OCI-LY7 (cell line): ENCODE data around the gene EPB41. TPM values are rescaled to one million over a fixed set of nuclear protein-coding genes. Genes with fewer than 3 reads are reported as not detected.

Experiments
- BruUV-seq: library from RNA; stranded (reverse); fragments of 400-500 nt; replicated peaks from 2 replicates; lab custom pipeline; 2021; lab: Mats Ljungman, UMichigan
- CTCF ChIA-PET: fragments of 300-600 bp; sonication (Branson Sonifier 250); formaldehyde crosslinking; loops from one replicate; lab custom pipeline; 2022; ENCODE audit warnings: antibody characterized with exemption; ENCODE audit not compliant: unreplicated experiment; lab: Charles Lee
- POLR2A ChIA-PET: fragments of 300-600 bp; sonication (Branson Sonifier 250); formaldehyde crosslinking; loops from one replicate; lab custom pipeline; 2022; ENCODE audit warnings: antibody characterized with exemption; lab: Charles Lee
- DNase-seq: peaks from one replicate; pipeline ENCODE4 v3.0.0-alpha.2; 2015; ENCODE audit warnings: low spot score
- H2AFZ ChIP-seq: fragments of 200-600 bp; sonication (generic), shearing (Covaris generic); 2 replicates; pipeline ENCODE4 v1.6.1; 2014; ENCODE audit warnings: mild to moderate bottlenecking, antibody characterized with exemption, low read length, moderate library complexity
- H3K27ac ChIP-seq: fragments of 200-600 bp; sonication (generic); 2 replicates; pipeline ENCODE4 v1.5.1; 2014; ENCODE audit warnings: mixed run types, low read depth, mild to moderate bottlenecking, moderate library complexity, low read length, inconsistent platforms; ENCODE audit not compliant: poor library complexity, severe bottlenecking
- H3K36me3 ChIP-seq: fragments of 200-600 bp; sonication (generic); 2 replicates; pipeline ENCODE4 v1.6.1; 2014; ENCODE audit warnings: mild to moderate bottlenecking, antibody characterized with exemption, low read length, moderate library complexity, mixed read lengths; ENCODE audit not compliant: insufficient read depth
- H3K4me1 ChIP-seq: fragments of 200-600 bp; sonication (generic); 2 replicates; pipeline ENCODE4 v1.5.1; 2014; ENCODE audit warnings: mild to moderate bottlenecking, low read length; ENCODE audit not compliant: insufficient read depth, poor library complexity, severe bottlenecking
- H3K4me2 ChIP-seq: fragments of 200-600 bp; sonication (generic); 2 replicates; pipeline ENCODE4 v1.6.1; 2014; ENCODE audit warnings: mild to moderate bottlenecking, low read length
- H3K4me3 ChIP-seq: fragments of 200-600 bp; sonication (generic); 2 replicates; pipeline ENCODE4 v1.5.1; 2014; ENCODE audit warnings: mild to moderate bottlenecking, low read depth, low read length; ENCODE audit not compliant: poor library complexity, severe bottlenecking
- H3K79me2 ChIP-seq: fragments of 200-600 bp; sonication (generic); 2 replicates; pipeline ENCODE4 v1.6.1; 2016; ENCODE audit warnings: low read depth, mild to moderate bottlenecking, low read length, moderate library complexity, mixed read lengths; ENCODE audit not compliant: insufficient read depth
- H3K9me2 ChIP-seq: fragments of 200-600 bp; sonication (generic); 2 replicates; pipeline ENCODE4 v1.6.1; 2016; ENCODE audit warnings: mild to moderate bottlenecking, low read length, mixed read lengths; ENCODE audit not compliant: insufficient read depth
- H3K9me3 ChIP-seq: fragments of 200-600 bp; sonication (generic); 2 replicates; pipeline ENCODE4 v1.6.1; 2014; ENCODE audit warnings: mild to moderate bottlenecking, mixed run types, low read length, mixed read lengths
- H4K20me1 ChIP-seq: fragments of 200-600 bp; sonication (generic); 2 replicates; pipeline ENCODE4 v1.6.1; 2014; ENCODE audit warnings: mild to moderate bottlenecking, antibody characterized with exemption, low read length, moderate library complexity, mixed read lengths; ENCODE audit not compliant: insufficient read depth
- CTCF ChIP-seq: fragments of 200-600 bp; sonication (generic); conservative IDR thresholded peaks from 2 replicates; pipeline ENCODE4 v1.5.1; 2014; ENCODE audit warnings: mild to moderate bottlenecking, antibody characterized with exemption, low read length, moderate library complexity, mixed read lengths
- EZH2phosphoT487 ChIP-seq: fragments of 200-600 bp; sonication (generic); IDR thresholded peaks from 2 replicates; pipeline ENCODE4 v1.6.1; 2018; ENCODE audit warnings: low read depth, borderline replicate concordance, mild to moderate bottlenecking, mixed run types, antibody characterized with exemption, low read length, moderate library complexity, mixed read lengths
- intact Hi-C: fragments of 100-400 bp; cut with micrococcal nuclease; formaldehyde crosslinking; loops from one replicate; pipeline ENCODE4 v1.10.0; 2022; ENCODE audit not compliant: unreplicated experiment
- small RNA-seq: library from RNA; depleted of rRNA; stranded (forward); fragments of <200 nt; gene quantifications from one replicate; pipeline ENCODE3, GENCODE V24; 2014
- total RNA-seq, 2 experiments: library from RNA; depleted of rRNA in 1 of 2; stranded (reverse); fragments of >200 nt in 1 of 2; shearing (Covaris generic) in 1 of 2; gene quantifications; 2 replicates each; pipeline ENCODE4 v1.2.3, GENCODE V29; 2014 to 2022

EPB41 gene
- total RNA-seq, 2 experiments from 2014 or later: 102 to 103 TPM

- H3K27ac ChIP-seq: no peak overlapping the region
- H3K9me2 ChIP-seq: no peaks in the 10 kb centered on the region
- H3K4me1 ChIP-seq: peaks cover 4% of the 10 kb centered on the region
- BruUV-seq: no TSS peak
- no peak overlapping the region for H3K4me3 ChIP-seq
- ChIA-PET POLR2A (interaction anchor here (0.6 kb wide), 2 partner anchors 8 to 1098 kb away, joined by 5 read pairs; no protein-coding TSS in a partner anchor), CTCF (no interaction called here)
- DNase-seq: no peak
- peaks cover 91% of the 10 kb centered on the region for H3K79me2 ChIP-seq
- intact Hi-C loops: no loop called here
- H2AFZ ChIP-seq: no peak overlapping the region
- H4K20me1 ChIP-seq: peaks cover 58% of the 10 kb centered on the region
- TF ChIP-seq CTCF (no peak), EZH2phosphoT487 (no peak)
- H3K9me3 ChIP-seq: no peaks in the 10 kb centered on the region
- H3K36me3 ChIP-seq: peaks cover 98% of the 10 kb centered on the region
- no peak overlapping the region for H3K4me2 ChIP-seq
Observed at GRCh38 chr1:29166291-29166878, 252.0 kb downstream of the EPB41 start.

GRCh38 chr1:29167904-29168303, 253.5 kb downstream of the EPB41 start:
- Histone ChIP-seq H3K9me2 (no peaks in the 10 kb centered on the region), H3K4me2 (no peak overlapping the region), H3K79me2 (peaks cover 91% of the 10 kb centered on the region), H3K36me3 (peaks cover 99% of the 10 kb centered on the region), H4K20me1 (peaks cover 57% of the 10 kb centered on the region), H3K9me3 (no peaks in the 10 kb centered on the region), H3K4me3 (no peak overlapping the region), H2AFZ (no peak overlapping the region), H3K4me1 (peaks cover 9% of the 10 kb centered on the region), H3K27ac (no peak overlapping the region)
- BruUV-seq: no TSS peak
- no peak for TF ChIP-seq CTCF
- no peak for TF ChIP-seq EZH2phosphoT487
- DNase-seq: no peak
- ChIA-PET CTCF (no interaction called here), POLR2A (interaction anchor here (0.6 to 0.7 kb wide), 2 partner anchors 24 to 1310 kb away, joined by 3 read pairs; no protein-coding TSS in a partner anchor)
- intact Hi-C loops: no loop called here

Small RNA genes lying within 50 kb of the gene (small RNA-seq; reads per million reads assigned to genes)
- not detected for gene RF00017
- not detected for gene RF00019

Other genes with a start within 250 kb of the EPB41 start
- 12.5 and 13.0 TPM in 2 replicates for gene GMEB1, start 245.8 kb upstream of the EPB41 start, total RNA-seq (2014; rRNA removed; shearing (Covaris generic))
- gene GMEB1, start 245.8 kb upstream of the EPB41 start, total RNA-seq (2022): 22.5 and 25.9 TPM in 2 replicates
- 46.6 and 57.9 TPM in 2 replicates for gene YTHDF2, start 177.6 kb upstream of the EPB41 start, total RNA-seq (2014; rRNA removed; shearing (Covaris generic))
- 82.6 and 83.6 TPM in 2 replicates for gene YTHDF2, start 177.6 kb upstream of the EPB41 start, total RNA-seq (2022)
- not detected in 2 replicates for gene OPRD1, start 102.4 kb upstream of the EPB41 start, total RNA-seq (2014; rRNA removed; shearing (Covaris generic))
- gene OPRD1, start 102.4 kb upstream of the EPB41 start, total RNA-seq (2022): not detected in 2 replicates
- not detected in 2 replicates for gene TMEM200B, start 209.3 kb downstream of the EPB41 start, total RNA-seq (2014; rRNA removed; shearing (Covaris generic))
- not detected in 2 replicates for gene TMEM200B, start 209.3 kb downstream of the EPB41 start, total RNA-seq (2022)